ENCODE data around the gene SSUH2. TPM values are rescaled to one million over a fixed set of nuclear protein-coding genes. Genes with fewer than 3 reads are reported as not detected.

The SSUH2 gene
- total and polyA plus RNA-seq, 2 donors from 2014 or later = 0.44 to 0.88 TPM

DNA sequence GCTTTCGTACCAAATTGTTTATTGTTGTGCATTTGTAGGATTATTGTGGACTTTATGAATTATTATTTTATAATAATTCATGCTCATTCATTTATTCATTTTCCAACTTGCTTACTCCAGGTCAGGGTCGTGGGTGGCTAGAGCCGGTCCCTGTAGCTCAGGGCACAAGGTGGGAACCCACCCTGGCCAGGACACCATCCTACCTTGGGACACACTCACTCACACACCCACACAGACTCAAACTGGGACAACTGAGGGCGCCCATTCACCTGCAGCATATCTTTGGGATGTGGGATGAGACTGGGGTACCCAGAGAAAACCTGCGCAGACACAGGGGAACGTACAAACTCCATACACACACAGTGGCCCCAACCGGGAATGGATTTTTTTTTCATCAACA is 40.6 kb downstream of the SSUH2 start:
- intact Hi-C loops (cut with DNase I) = loop anchor here (10.0 kb wide), 1 partner anchor 179 kb away; no protein-coding TSS in a partner anchor
- H3K9ac ChIP-seq (ENCODE audit: low read length in 3 of 3) = no peak overlapping the region
- no peak overlapping the region for H3K27ac ChIP-seq (ENCODE audit: low read depth in 2 of 2, low read length in 2 of 2)
- H3K4me1 ChIP-seq (ENCODE audit: control insufficient read depth in 2 of 3, insufficient read depth in 2 of 3, low read depth in 1 of 3, low read length in 3 of 3) = no peaks in the 10 kb centered on the region
- H3K4me3 ChIP-seq (ENCODE audit: low read length in 3 of 3) = no peak overlapping the region
- FAIRE-seq (no peak), DNase-seq (no peak)
- no peaks in the 10 kb centered on the region for H3K36me3 ChIP-seq (ENCODE audit: control insufficient read depth in 2 of 3, insufficient read depth in 3 of 3, low read length in 3 of 3)
- H3K27me3 ChIP-seq (ENCODE audit: control insufficient read depth, insufficient read depth, low read length) = no peaks in the 10 kb centered on the region
- TF ChIP-seq, protein P1, sequence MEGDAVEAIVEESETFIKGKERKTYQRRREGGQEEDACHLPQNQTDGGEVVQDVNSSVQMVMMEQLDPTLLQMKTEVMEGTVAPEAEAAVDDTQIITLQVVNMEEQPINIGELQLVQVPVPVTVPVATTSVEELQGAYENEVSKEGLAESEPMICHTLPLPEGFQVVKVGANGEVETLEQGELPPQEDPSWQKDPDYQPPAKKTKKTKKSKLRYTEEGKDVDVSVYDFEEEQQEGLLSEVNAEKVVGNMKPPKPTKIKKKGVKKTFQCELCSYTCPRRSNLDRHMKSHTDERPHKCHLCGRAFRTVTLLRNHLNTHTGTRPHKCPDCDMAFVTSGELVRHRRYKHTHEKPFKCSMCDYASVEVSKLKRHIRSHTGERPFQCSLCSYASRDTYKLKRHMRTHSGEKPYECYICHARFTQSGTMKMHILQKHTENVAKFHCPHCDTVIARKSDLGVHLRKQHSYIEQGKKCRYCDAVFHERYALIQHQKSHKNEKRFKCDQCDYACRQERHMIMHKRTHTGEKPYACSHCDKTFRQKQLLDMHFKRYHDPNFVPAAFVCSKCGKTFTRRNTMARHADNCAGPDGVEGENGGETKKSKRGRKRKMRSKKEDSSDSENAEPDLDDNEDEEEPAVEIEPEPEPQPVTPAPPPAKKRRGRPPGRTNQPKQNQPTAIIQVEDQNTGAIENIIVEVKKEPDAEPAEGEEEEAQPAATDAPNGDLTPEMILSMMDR (IDR thresholded peaks at IDR 0.05; ENCODE audit: borderline replicate concordance, extremely low read depth, insufficient read depth) = no peak
- peaks cover 0 to 3% (median 0%) of the 10 kb centered on the region in 3 donors for H3K9me3 ChIP-seq (ENCODE audit: control insufficient read depth in 2 of 3, insufficient read depth in 1 of 3, low read length in 3 of 3)

DNA sequence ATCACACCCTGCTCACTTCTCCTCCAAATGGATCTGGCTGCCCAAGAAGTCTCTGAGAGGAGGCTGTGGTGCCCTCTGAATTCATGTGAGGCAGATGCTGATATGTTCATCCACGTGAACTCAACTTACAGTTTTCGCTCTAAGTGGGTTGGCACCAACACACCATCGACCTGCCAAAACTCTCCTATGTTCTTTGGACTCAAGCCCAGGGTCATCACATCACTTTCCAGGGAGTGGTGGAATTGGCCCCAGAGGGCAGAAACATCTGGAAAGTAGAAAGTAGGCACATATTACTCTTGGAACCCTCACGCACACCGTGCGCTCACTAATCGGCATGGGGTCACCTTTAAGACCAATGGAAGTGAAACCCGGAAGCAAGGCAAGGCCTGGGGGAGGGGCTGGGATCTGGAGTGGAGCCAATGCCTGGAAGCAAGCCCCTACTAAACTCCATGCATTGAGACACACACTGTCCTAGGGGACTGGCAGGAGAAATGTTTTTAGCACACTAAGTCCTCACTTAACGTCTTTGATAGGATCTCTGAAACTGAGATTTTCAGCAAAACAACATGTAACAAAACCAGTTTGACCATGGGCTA is 41.4 kb downstream of the SSUH2 start:
- Histone ChIP-seq H3K9ac (ENCODE audit: low read length in 3 of 3) (no peak overlapping the region), H3K9me3 (ENCODE audit: control insufficient read depth in 2 of 3, insufficient read depth in 1 of 3, low read length in 3 of 3) (peaks cover 0 to 3% (median 0%) of the 10 kb centered on the region in 3 donors), H3K4me3 (ENCODE audit: low read length in 3 of 3) (no peak overlapping the region), H3K36me3 (ENCODE audit: control insufficient read depth in 2 of 3, insufficient read depth in 3 of 3, low read length in 3 of 3) (no peaks in the 10 kb centered on the region), H3K4me1 (ENCODE audit: control insufficient read depth in 2 of 3, insufficient read depth in 2 of 3, low read depth in 1 of 3, low read length in 3 of 3) (no peaks in the 10 kb centered on the region), H3K27me3 (ENCODE audit: control insufficient read depth, insufficient read depth, low read length) (no peaks in the 10 kb centered on the region), H3K27ac (ENCODE audit: low read depth in 2 of 2, low read length in 2 of 2) (no peak overlapping the region)
- TF ChIP-seq, protein P1 (IDR thresholded peaks at IDR 0.05; ENCODE audit: borderline replicate concordance, extremely low read depth, insufficient read depth) = no peak
- intact Hi-C loops (cut with DNase I) = loop anchor here (10.0 kb wide), 1 partner anchor 178 kb away; no protein-coding TSS in a partner anchor
- FAIRE-seq (no peak), DNase-seq (no peak)

DNA sequence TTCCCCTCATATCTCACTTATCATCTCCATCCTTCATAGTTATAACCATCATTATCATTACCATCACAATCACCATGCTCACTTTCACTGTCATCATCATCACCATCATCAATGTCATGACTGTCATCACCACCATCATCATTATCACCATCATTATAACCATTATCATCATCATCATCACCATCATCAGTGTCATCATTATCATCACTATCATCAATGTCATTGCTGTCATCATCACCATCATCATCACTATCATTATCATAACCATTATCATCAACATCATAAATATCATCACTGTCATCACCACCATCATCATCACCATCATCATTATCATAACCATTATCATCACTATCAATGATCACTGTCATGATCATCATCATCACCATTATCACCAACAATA is 44.1 kb downstream of the SSUH2 start:
- H3K4me3 ChIP-seq (ENCODE audit: low read length in 3 of 3) = no peak overlapping the region
- FAIRE-seq = no peak
- H3K4me1 ChIP-seq (ENCODE audit: control insufficient read depth in 2 of 3, insufficient read depth in 2 of 3, low read depth in 1 of 3, low read length in 3 of 3) = no peaks in the 10 kb centered on the region
- H3K27ac ChIP-seq (ENCODE audit: low read depth in 2 of 2, low read length in 2 of 2) = no peak overlapping the region
- no peaks in the 10 kb centered on the region for H3K36me3 ChIP-seq (ENCODE audit: control insufficient read depth in 2 of 3, insufficient read depth in 3 of 3, low read length in 3 of 3)
- no peak for DNase-seq
- TF ChIP-seq, protein P1 (IDR thresholded peaks at IDR 0.05; ENCODE audit: borderline replicate concordance, extremely low read depth, insufficient read depth) = no peak
- no peaks in the 10 kb centered on the region for H3K27me3 ChIP-seq (ENCODE audit: control insufficient read depth, insufficient read depth, low read length)
- intact Hi-C loops (cut with DNase I) = loop anchor here (10.0 kb wide), 1 partner anchor 176 kb away; no protein-coding TSS in a partner anchor
- peaks cover 0 to 3% (median 0%) of the 10 kb centered on the region in 3 donors for H3K9me3 ChIP-seq (ENCODE audit: control insufficient read depth in 2 of 3, insufficient read depth in 1 of 3, low read length in 3 of 3)
- H3K9ac ChIP-seq (ENCODE audit: low read length in 3 of 3) = no peak overlapping the region
